HepG2 (cell line): ENCODE results near the gene TRPC3. TPM values are rescaled to one million over a fixed set of nuclear protein-coding genes. Genes with fewer than 3 reads are reported as not detected.

Experiments used
- ATAC-seq: fragments of 200-7000 bp; cut with Tn5 transposase; 3 replicates; pipeline ENCODE4 v1.9.1; 2020; ENCODE audit warnings: mild to moderate bottlenecking, moderate library complexity
- BruUV-seq: library from RNA; stranded (reverse); fragments of 400-500 nt; replicated peaks from 2 replicates; lab custom pipeline; 2021; lab: Mats Ljungman, UMichigan
- CTCF ChIA-PET: fragments of 300-600 bp; formaldehyde crosslinking; extraction: SDS; loops from one replicate; lab custom pipeline; 2021; ENCODE audit warnings: low total read pairs, inconsistent platforms, low intra/inter-chr PET ratio; lab: Yijun Ruan, JAX
- POLR2A ChIA-PET: fragments of 350-600 bp; sonication (Branson Sonifier 250); formaldehyde crosslinking; loops from one replicate; lab custom pipeline; 2020; ENCODE audit warnings: antibody characterized with exemption, inconsistent platforms; lab: Yijun Ruan, JAX
- DNase-seq: peaks from one replicate; pipeline ENCODE4 v3.0.0-alpha.2; 2015; ENCODE audit warnings: low spot score
- FAIRE-seq: peaks from 3 replicates; lab custom pipeline; 2011; peaks lifted over from hg19 to GRCh38; lab: Jason Lieb, UNC
- H2AFZ ChIP-seq: one replicate; pipeline ENCODE4 v1.6.1; 2011; ENCODE audit warnings: low read length, inconsistent platforms
- H3K27ac ChIP-seq: fragments of 300-600 bp; 3 replicates; pipeline ENCODE4 v1.8.0; 2011; ENCODE audit warnings: mixed run types, mild to moderate bottlenecking, mixed read lengths, low read length, inconsistent platforms; ENCODE audit not compliant: insufficient read depth; ENCODE audit errors: extremely low read length
- H3K27me3 ChIP-seq, 2 experiments: fragments of 200-600 bp in 1 of 2; 2 replicates in 1 of 2; 3 replicates in 1 of 2; pipeline versions ENCODE4 v1.6.0 to v1.8.0; 2011; ENCODE audit warnings: low read length in 2 of 2, mild to moderate bottlenecking in 2 of 2, moderate library complexity in 2 of 2, inconsistent platforms in 1 of 2; ENCODE audit not compliant: insufficient read depth in 2 of 2, control insufficient read depth in 1 of 2
- H3K36me3 ChIP-seq, 2 experiments: fragments of 200-600 bp in 1 of 2; replicated peaks in 1 of 2; 2 replicates in 1 of 2; 3 replicates in 1 of 2; pipeline versions ENCODE4 v1.5.1 to v1.8.0; 2011; ENCODE audit warnings: low read length in 2 of 2, inconsistent platforms in 1 of 2; ENCODE audit not compliant: insufficient read depth in 2 of 2, control insufficient read depth in 1 of 2
- H3K4me1 ChIP-seq: 2 replicates; pipeline ENCODE4 v1.5.1; 2012; ENCODE audit warnings: low read length, inconsistent platforms; ENCODE audit not compliant: insufficient read depth
- H3K4me2 ChIP-seq: 2 replicates; pipeline ENCODE4 v1.6.0; 2011; ENCODE audit warnings: low read depth, low read length, inconsistent platforms
- H3K4me3 ChIP-seq, 3 experiments: fragments of 200-600 bp in 1 of 3; sonication (generic), shearing (Covaris generic) in 1 of 3; replicated peaks in 1 of 3; 2 replicates each; pipeline ENCODE4 v1.5.1; 2011 to 2016; ENCODE audit warnings: low read length in 3 of 3, inconsistent platforms in 2 of 3, low read depth in 2 of 3, mild to moderate bottlenecking in 2 of 3, control low read depth in 1 of 3, mixed read lengths in 1 of 3; ENCODE audit not compliant: insufficient read depth in 1 of 3
- H3K79me2 ChIP-seq: one replicate; pipeline ENCODE4 v1.6.1; 2011; ENCODE audit warnings: low read length, inconsistent platforms; ENCODE audit not compliant: insufficient read depth
- H3K9ac ChIP-seq: 2 replicates; pipeline ENCODE4 v1.6.0; 2011; ENCODE audit warnings: mild to moderate bottlenecking, low read depth, low read length, inconsistent platforms; ENCODE audit not compliant: insufficient read depth
- H3K9me3 ChIP-seq: 2 replicates; pipeline ENCODE4 v1.5.1; 2012; ENCODE audit warnings: mild to moderate bottlenecking, low read length
- H4K20me1 ChIP-seq: 2 replicates; pipeline ENCODE4 v1.6.0; 2011; ENCODE audit warnings: inconsistent platforms, mild to moderate bottlenecking, low read length, moderate library complexity; ENCODE audit not compliant: insufficient read depth
- CBFB ChIP-seq: sonication (generic); formaldehyde crosslinking; IDR thresholded peaks from 2 replicates; pipeline ENCODE4 v1.4.0; 2020; ENCODE audit warnings: missing genetic modification reagents
- KAT8 ChIP-seq: IDR thresholded peaks from 2 replicates; pipeline ENCODE4 v1.6.1; 2016; ENCODE audit warnings: missing genetic modification reagents, missing compliant biosample characterization
- NFKBIZ ChIP-seq: IDR thresholded peaks from 2 replicates; pipeline ENCODE4 v1.6.1; 2018; ENCODE audit warnings: missing genetic modification reagents, missing compliant biosample characterization
- NR1H2 ChIP-seq: sonication (generic); formaldehyde crosslinking; IDR thresholded peaks from 2 replicates; pipeline ENCODE4 v1.8.1; 2022; ENCODE audit warnings: low read depth, missing genetic modification reagents, borderline replicate concordance
- PHB2 ChIP-seq: fragments of 450-650 bp; IDR thresholded peaks from 2 replicates; pipeline ENCODE4 v1.6.1; 2018; ENCODE audit not compliant: partially characterized antibody
- RBAK ChIP-seq: sonication (generic); formaldehyde crosslinking; IDR thresholded peaks from 2 replicates; pipeline ENCODE4 v1.5.1; 2020; ENCODE audit warnings: mild to moderate bottlenecking, missing genetic modification reagents
- ZNF180 ChIP-seq: sonication (generic); formaldehyde crosslinking; IDR thresholded peaks from 2 replicates; pipeline ENCODE4 v1.4.0; 2020; ENCODE audit warnings: low read depth, missing genetic modification reagents, borderline replicate concordance
- ZNF234 ChIP-seq: sonication (generic); formaldehyde crosslinking; conservative IDR thresholded peaks from 2 replicates; pipeline ENCODE4 v1.5.1; 2020; ENCODE audit warnings: mild to moderate bottlenecking, missing genetic modification reagents
- ZNF530 ChIP-seq: sonication (generic); formaldehyde crosslinking; IDR thresholded peaks from 2 replicates; pipeline ENCODE4 v1.5.0; 2020; ENCODE audit warnings: low read depth, mild to moderate bottlenecking, missing genetic modification reagents
- ZNF891 ChIP-seq: sonication (generic); formaldehyde crosslinking; IDR thresholded peaks from 2 replicates; pipeline ENCODE4 v1.5.0; 2020; ENCODE audit warnings: mild to moderate bottlenecking, missing genetic modification reagents
- WGBS: methylation state at CpG from one replicate; pipeline ENCODE4 v1.1.6; 2017; ENCODE audit warnings: low lambda C conversion rate; 5-methylcytosine and 5-hydroxymethylcytosine counted together
- in situ Hi-C: cut with HindIII; loops from 2 replicates; pipeline ENCODE4 v1.10.0; 2017; ENCODE audit warnings: low pct_unique_long_range_greater_than_20kb; ENCODE audit not compliant: extremely low pct_ligation_motif_present
- intact Hi-C: fragments of 100-400 bp; cut with micrococcal nuclease; formaldehyde crosslinking; loops from one replicate; pipeline ENCODE4 v1.10.0; 2022; ENCODE audit not compliant: unreplicated experiment
- polyA plus RNA-seq, 8 experiments: library from polyadenylated mRNA; depleted of rRNA in 3 of 8; stranded (reverse) in 7 of 8; unstranded in 1 of 8; fragments of >200 nt; fragmentation: Illumina TruSeq in 4 of 8; extraction: Trizol in 4 of 8; gene quantifications; 2 replicates each; pipeline versions ENCODE4 v1.2.1 to v1.2.3, GENCODE V29; 2011 to 2016; ENCODE audit warnings: low read depth in 4 of 8, missing spikeins in 1 of 8, mixed read lengths in 1 of 8; ENCODE audit not compliant: insufficient read depth in 1 of 8
- total RNA-seq, 5 experiments: library from RNA; depleted of rRNA; stranded (reverse); fragments of >200 nt; fragmentation: Illumina TruSeq; extraction: Trizol; gene quantifications; 2 replicates each; pipeline ENCODE4 v1.2.3, GENCODE V29; 2016; ENCODE audit warnings: low read depth in 1 of 5
- TF ChIP-seq, protein P1 (sequence below): sonication (generic); formaldehyde crosslinking; IDR thresholded peaks from 2 replicates; pipeline ENCODE4 v1.8.0; 2022; ENCODE audit warnings: missing genetic modification reagents, mild to moderate bottlenecking, inconsistent platforms, borderline replicate concordance
- TF ChIP-seq, protein P2 (sequence below): sonication (generic); formaldehyde crosslinking; IDR thresholded peaks from 2 replicates; pipeline ENCODE4 v1.8.1; 2023; ENCODE audit warnings: mild to moderate bottlenecking, missing genetic modification reagents
- TF ChIP-seq, protein P3 (sequence below): sonication (generic); formaldehyde crosslinking; IDR thresholded peaks from 2 replicates; pipeline ENCODE4 v1.5.1; 2020; ENCODE audit warnings: missing genetic modification reagents, mild to moderate bottlenecking, borderline replicate concordance
- TF ChIP-seq, protein P4 (sequence below): sonication (generic); formaldehyde crosslinking; conservative IDR thresholded peaks from 2 replicates; pipeline ENCODE4 v1.8.0; 2022; ENCODE audit warnings: low read depth, missing genetic modification reagents
- TF ChIP-seq, protein P5 (sequence below): sonication (generic); formaldehyde crosslinking; IDR thresholded peaks from 2 replicates; pipeline ENCODE4 v1.5.1; 2020; ENCODE audit warnings: mild to moderate bottlenecking, missing genetic modification reagents, moderate library complexity

Gene TRPC3
- total and polyA plus RNA-seq, 2 of the 13 experiments (the other 11 are each of a cell fraction or from before 2014, with no cell fraction given): not detected

DNA sequence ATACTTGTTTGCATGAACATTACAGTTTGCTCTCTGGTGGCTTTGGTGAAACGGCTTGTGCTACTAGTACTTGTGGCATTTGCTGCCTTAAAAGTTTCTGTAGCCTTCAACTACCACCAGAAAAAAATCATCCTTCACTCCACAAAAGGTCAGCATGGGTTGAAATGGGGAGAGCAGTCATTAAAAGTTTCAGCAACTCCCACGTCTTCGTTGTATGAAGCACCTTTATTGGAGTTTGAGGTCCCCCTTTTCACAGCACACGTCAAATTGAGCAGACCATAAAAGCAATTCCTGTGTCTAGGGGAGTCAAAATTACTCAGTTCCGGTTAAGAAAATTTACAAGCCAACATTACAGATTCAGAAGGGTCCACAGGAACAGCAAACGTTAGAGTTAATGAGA lies 105.2 kb downstream of the TRPC3 start:
- ATAC-seq (no peak), FAIRE-seq (no peak), DNase-seq (no peak)
- Histone ChIP-seq H3K4me1 (no peaks in the 10 kb centered on the region), H3K27me3 (no peaks in the 10 kb centered on the region), H3K27ac (no peak overlapping the region), H3K9me3 (no peaks in the 10 kb centered on the region), H3K9ac (no peak overlapping the region), H2AFZ (no peak overlapping the region), H4K20me1 (no peaks in the 10 kb centered on the region), H3K4me2 (no peak overlapping the region), H3K79me2 (no peaks in the 10 kb centered on the region), H3K36me3 (peaks cover 1 to 9% of the 10 kb centered on the region in 2 experiments; a peak in 2 of 5 replicates), H3K4me3 (no peak overlapping the region)
- ChIA-PET POLR2A (no interaction called here), CTCF (no interaction called here)
- intact Hi-C loops: no loop called here
- WGBS: 90% methylated on average over 6 of the region's 6 CpGs
- BruUV-seq: no TSS peak
- in situ Hi-C loops: no loop called here
- no peak for TF ChIP-seq PHB2
- TF ChIP-seq, protein P1, sequence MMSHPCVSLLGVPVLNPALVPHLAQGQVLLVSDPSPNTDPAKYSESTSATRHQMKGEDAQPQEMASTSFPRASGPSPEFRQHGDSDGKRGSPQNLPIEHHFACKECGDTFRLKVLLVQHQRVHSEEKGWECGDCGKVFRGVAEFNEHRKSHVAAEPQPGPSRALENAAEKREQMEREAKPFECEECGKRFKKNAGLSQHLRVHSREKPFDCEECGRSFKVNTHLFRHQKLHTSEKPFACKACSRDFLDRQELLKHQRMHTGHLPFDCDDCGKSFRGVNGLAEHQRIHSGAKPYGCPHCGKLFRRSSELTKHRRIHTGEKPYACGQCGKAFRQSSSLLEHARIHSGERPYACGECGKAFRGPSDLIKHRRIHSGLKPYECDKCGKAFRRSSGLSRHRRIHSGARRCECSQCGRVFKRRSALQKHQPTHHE (CRISPR knock-in tag): no peak
- no peak for TF ChIP-seq ZNF234 (CRISPR knock-in tag)
- TF ChIP-seq, protein P2, sequence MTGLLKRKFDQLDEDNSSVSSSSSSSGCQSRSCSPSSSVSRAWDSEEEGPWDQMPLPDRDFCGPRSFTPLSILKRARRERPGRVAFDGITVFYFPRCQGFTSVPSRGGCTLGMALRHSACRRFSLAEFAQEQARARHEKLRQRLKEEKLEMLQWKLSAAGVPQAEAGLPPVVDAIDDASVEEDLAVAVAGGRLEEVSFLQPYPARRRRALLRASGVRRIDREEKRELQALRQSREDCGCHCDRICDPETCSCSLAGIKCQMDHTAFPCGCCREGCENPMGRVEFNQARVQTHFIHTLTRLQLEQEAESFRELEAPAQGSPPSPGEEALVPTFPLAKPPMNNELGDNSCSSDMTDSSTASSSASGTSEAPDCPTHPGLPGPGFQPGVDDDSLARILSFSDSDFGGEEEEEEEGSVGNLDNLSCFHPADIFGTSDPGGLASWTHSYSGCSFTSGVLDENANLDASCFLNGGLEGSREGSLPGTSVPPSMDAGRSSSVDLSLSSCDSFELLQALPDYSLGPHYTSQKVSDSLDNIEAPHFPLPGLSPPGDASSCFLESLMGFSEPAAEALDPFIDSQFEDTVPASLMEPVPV (CRISPR knock-in tag): no peak
- TF ChIP-seq CBFB (CRISPR knock-in tag): no peak
- no peak for TF ChIP-seq KAT8
- TF ChIP-seq, protein P3, sequence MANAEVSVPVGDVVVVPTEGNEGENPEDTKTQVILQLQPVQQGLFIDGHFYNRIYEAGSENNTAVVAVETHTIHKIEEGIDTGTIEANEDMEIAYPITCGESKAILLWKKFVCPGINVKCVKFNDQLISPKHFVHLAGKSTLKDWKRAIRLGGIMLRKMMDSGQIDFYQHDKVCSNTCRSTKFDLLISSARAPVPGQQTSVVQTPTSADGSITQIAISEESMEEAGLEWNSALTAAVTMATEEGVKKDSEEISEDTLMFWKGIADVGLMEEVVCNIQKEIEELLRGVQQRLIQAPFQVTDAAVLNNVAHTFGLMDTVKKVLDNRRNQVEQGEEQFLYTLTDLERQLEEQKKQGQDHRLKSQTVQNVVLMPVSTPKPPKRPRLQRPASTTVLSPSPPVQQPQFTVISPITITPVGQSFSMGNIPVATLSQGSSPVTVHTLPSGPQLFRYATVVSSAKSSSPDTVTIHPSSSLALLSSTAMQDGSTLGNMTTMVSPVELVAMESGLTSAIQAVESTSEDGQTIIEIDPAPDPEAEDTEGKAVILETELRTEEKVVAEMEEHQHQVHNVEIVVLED (CRISPR knock-in tag): no peak
- no peak for TF ChIP-seq NR1H2
- TF ChIP-seq, protein P4, sequence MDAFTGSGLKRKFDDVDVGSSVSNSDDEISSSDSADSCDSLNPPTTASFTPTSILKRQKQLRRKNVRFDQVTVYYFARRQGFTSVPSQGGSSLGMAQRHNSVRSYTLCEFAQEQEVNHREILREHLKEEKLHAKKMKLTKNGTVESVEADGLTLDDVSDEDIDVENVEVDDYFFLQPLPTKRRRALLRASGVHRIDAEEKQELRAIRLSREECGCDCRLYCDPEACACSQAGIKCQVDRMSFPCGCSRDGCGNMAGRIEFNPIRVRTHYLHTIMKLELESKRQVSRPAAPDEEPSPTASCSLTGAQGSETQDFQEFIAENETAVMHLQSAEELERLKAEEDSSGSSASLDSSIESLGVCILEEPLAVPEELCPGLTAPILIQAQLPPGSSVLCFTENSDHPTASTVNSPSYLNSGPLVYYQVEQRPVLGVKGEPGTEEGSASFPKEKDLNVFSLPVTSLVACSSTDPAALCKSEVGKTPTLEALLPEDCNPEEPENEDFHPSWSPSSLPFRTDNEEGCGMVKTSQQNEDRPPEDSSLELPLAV (CRISPR knock-in tag): no peak
- no peak for TF ChIP-seq ZNF530
- TF ChIP-seq NFKBIZ (CRISPR knock-in tag): no peak
- TF ChIP-seq, protein P5, sequence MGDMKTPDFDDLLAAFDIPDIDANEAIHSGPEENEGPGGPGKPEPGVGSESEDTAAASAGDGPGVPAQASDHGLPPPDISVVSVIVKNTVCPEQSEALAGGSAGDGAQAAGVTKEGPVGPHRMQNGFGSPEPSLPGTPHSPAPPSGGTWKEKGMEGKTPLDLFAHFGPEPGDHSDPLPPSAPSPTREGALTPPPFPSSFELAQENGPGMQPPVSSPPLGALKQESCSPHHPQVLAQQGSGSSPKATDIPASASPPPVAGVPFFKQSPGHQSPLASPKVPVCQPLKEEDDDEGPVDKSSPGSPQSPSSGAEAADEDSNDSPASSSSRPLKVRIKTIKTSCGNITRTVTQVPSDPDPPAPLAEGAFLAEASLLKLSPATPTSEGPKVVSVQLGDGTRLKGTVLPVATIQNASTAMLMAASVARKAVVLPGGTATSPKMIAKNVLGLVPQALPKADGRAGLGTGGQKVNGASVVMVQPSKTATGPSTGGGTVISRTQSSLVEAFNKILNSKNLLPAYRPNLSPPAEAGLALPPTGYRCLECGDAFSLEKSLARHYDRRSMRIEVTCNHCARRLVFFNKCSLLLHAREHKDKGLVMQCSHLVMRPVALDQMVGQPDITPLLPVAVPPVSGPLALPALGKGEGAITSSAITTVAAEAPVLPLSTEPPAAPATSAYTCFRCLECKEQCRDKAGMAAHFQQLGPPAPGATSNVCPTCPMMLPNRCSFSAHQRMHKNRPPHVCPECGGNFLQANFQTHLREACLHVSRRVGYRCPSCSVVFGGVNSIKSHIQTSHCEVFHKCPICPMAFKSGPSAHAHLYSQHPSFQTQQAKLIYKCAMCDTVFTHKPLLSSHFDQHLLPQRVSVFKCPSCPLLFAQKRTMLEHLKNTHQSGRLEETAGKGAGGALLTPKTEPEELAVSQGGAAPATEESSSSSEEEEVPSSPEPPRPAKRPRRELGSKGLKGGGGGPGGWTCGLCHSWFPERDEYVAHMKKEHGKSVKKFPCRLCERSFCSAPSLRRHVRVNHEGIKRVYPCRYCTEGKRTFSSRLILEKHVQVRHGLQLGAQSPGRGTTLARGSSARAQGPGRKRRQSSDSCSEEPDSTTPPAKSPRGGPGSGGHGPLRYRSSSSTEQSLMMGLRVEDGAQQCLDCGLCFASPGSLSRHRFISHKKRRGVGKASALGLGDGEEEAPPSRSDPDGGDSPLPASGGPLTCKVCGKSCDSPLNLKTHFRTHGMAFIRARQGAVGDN: no peak
- TF ChIP-seq RBAK: no peak
- TF ChIP-seq ZNF891 (CRISPR knock-in tag): no peak
- TF ChIP-seq ZNF180 (CRISPR knock-in tag): no peak
